GM23248 (cell line): Measurements from ENCODE around the gene MYRFL.

Experiments used
- EZH2 ChIP-seq: fragments of 200-600 bp; sonication (generic); IDR thresholded peaks from 2 replicates; pipeline ENCODE4 v1.6.1; 2018; ENCODE audit warnings: antibody characterized with exemption, mild to moderate bottlenecking; ENCODE audit not compliant: insufficient read depth, poor library complexity, severe bottlenecking
- EZH2phosphoT487 ChIP-seq: fragments of 200-600 bp; sonication (generic); IDR thresholded peaks from 2 replicates; pipeline ENCODE4 v1.6.1; 2018; ENCODE audit warnings: antibody characterized with exemption, moderate library complexity, mild to moderate bottlenecking, low read depth; ENCODE audit not compliant: insufficient read depth

GRCh38 chr12:69929531-69929930, 104.5 kb downstream of the MYRFL start:
- TF ChIP-seq EZH2phosphoT487 (no peak), EZH2 (no peak)
